Nephron progenitor cell (in vitro differentiated cells): ENCODE data around the gene PSMB3.
A peak's percentile ranks its signal among the peaks of the same experiment; 100 is the strongest.

ENCODE experiments used
- DNase-seq: peaks from one replicate; pipeline ENCODE4 v3.0.0; 2021
- H3K27ac Mint-ChIP-seq: 2 replicates; pipeline ENCODE4 v1.8.0; 2021; ENCODE audit warnings: mild to moderate bottlenecking, moderate library complexity, mixed read lengths
- H3K27me3 Mint-ChIP-seq: 2 replicates; pipeline ENCODE4 v1.8.0; 2021; ENCODE audit warnings: mild to moderate bottlenecking, low read depth, mixed read lengths; ENCODE audit not compliant: poor library complexity
- H3K36me3 Mint-ChIP-seq: 2 replicates; pipeline ENCODE4 v1.8.0; 2021; ENCODE audit warnings: low read depth, mixed read lengths
- H3K4me1 Mint-ChIP-seq: 2 replicates; pipeline ENCODE4 v1.8.0; 2021; ENCODE audit warnings: mixed read lengths
- H3K4me3 Mint-ChIP-seq: 2 replicates; pipeline ENCODE4 v1.8.0; 2021; ENCODE audit warnings: mild to moderate bottlenecking, moderate library complexity, mixed read lengths
- H3K9me3 Mint-ChIP-seq: 2 replicates; pipeline ENCODE4 v1.8.0; 2021; ENCODE audit warnings: mild to moderate bottlenecking, moderate library complexity, mixed read lengths
- TF ChIP-seq, protein P1 (sequence below): fragments of 200-600 bp; sonication (generic); IDR thresholded peaks from 2 replicates; pipeline ENCODE4 v1.5.0; 2021; ENCODE audit warnings: antibody characterized with exemption

Gene PSMB3

DNA sequence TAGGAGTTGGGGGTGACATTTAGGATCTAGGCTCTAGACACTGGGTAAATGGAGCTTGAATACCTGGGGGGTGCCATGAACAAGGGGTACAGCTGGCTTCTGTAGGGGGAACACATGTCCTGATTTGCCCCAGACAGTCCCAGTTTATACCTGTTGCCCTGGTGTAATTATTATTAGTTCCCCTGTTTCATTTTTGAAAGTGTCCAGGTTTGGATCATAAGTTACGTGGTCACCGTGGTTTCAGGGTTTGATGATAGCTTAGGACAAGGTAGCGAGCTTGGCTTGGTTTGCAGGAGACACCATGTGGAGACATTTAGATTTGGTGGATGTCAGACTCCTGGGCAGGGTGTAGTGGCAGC lies 42.0 kb upstream of the PSMB3 start:
- Mint-ChIP-seq H3K36me3 (peaks cover 27% of the 10 kb centered on the region), H3K4me3 (peak overlapping the region; percentile 37), H3K27ac (peak overlapping the region; percentile 40)

GRCh38 chr17:38710985-38711384 lies 41.6 kb upstream of the PSMB3 start:
- peaks cover 67% of the 10 kb centered on the region for H3K4me1 Mint-ChIP-seq

More for the DNA sequence above, 42.0 kb upstream of the PSMB3 start:
- peaks cover 66% of the 10 kb centered on the region for H3K4me1 Mint-ChIP-seq
- no peak for DNase-seq
- no peaks in the 10 kb centered on the region for H3K9me3 Mint-ChIP-seq
- TF ChIP-seq, protein P1, sequence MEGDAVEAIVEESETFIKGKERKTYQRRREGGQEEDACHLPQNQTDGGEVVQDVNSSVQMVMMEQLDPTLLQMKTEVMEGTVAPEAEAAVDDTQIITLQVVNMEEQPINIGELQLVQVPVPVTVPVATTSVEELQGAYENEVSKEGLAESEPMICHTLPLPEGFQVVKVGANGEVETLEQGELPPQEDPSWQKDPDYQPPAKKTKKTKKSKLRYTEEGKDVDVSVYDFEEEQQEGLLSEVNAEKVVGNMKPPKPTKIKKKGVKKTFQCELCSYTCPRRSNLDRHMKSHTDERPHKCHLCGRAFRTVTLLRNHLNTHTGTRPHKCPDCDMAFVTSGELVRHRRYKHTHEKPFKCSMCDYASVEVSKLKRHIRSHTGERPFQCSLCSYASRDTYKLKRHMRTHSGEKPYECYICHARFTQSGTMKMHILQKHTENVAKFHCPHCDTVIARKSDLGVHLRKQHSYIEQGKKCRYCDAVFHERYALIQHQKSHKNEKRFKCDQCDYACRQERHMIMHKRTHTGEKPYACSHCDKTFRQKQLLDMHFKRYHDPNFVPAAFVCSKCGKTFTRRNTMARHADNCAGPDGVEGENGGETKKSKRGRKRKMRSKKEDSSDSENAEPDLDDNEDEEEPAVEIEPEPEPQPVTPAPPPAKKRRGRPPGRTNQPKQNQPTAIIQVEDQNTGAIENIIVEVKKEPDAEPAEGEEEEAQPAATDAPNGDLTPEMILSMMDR = no peak
- H3K27me3 Mint-ChIP-seq = no peaks in the 10 kb centered on the region

GRCh38 chr17:38711792-38712571 lies 40.6 kb upstream of the PSMB3 start:
- DNase-seq = no peak
- Mint-ChIP-seq H3K36me3 (peaks cover 37% of the 10 kb centered on the region), H3K4me3 (peak overlapping the region; percentile 59), H3K9me3 (no peaks in the 10 kb centered on the region), H3K27ac (no peak overlapping the region), H3K4me1 (peaks cover 61% of the 10 kb centered on the region), H3K27me3 (peaks cover 1% of the 10 kb centered on the region)
- TF ChIP-seq, protein P1 = no peak

More at GRCh38 chr17:38710985-38711384, 41.6 kb upstream of the PSMB3 start:
- peak overlapping the region; percentile 59 for H3K4me3 Mint-ChIP-seq
- TF ChIP-seq, protein P1 = no peak
- H3K27ac Mint-ChIP-seq = peak overlapping the region; percentile 68
- H3K36me3 Mint-ChIP-seq = peaks cover 31% of the 10 kb centered on the region
- H3K27me3 Mint-ChIP-seq = no peaks in the 10 kb centered on the region
- H3K9me3 Mint-ChIP-seq = no peaks in the 10 kb centered on the region
- DNase-seq = no peak

DNA sequence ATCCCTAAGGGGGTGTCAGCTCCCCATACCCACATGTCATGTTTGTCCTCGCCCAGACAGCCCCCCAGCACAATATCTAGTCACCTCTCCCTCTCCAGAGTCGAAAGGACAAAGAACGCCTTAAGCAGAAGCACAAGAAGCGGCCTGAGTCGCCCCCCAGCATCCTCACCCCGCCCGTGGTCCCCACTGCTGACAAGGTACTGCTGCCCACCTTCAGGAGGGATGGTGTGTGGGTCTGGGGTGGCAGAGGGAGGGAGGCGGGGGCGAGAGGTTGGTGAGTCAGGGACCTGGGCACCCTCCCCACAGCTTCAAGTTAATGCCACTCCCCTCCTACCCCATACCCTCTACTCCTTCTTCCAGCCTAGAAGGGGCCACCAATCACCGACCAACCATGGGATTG lies 39.9 kb upstream of the PSMB3 start:
- Mint-ChIP-seq H3K4me1 (peaks cover 56% of the 10 kb centered on the region), H3K27ac (no peak overlapping the region), H3K36me3 (peaks cover 41% of the 10 kb centered on the region), H3K27me3 (peaks cover 3% of the 10 kb centered on the region), H3K9me3 (no peaks in the 10 kb centered on the region), H3K4me3 (no peak overlapping the region)
- DNase-seq = no peak
- TF ChIP-seq, protein P1 = no peak

GRCh38 chr17:38713456-38714075 lies 39.0 kb upstream of the PSMB3 start:
- Mint-ChIP-seq H3K4me1 (peaks cover 52% of the 10 kb centered on the region), H3K36me3 (peaks cover 46% of the 10 kb centered on the region), H3K27ac (no peak overlapping the region), H3K27me3 (peaks cover 3% of the 10 kb centered on the region), H3K9me3 (no peaks in the 10 kb centered on the region), H3K4me3 (no peak overlapping the region)
- TF ChIP-seq, protein P1 = no peak
- DNase-seq = no peak
